22Rv1 (cell line): ENCODE measurements around the gene RIT2.

Source experiments
- H3K27ac ChIP-seq: fragments of 450-650 bp; 2 replicates; pipeline ENCODE4 v1.5.1; 2017
- CTCF ChIP-seq: fragments of 450-650 bp; IDR thresholded peaks from 2 replicates; pipeline ENCODE4 v1.5.1; 2017; ENCODE audit warnings: mild to moderate bottlenecking
- ZFX ChIP-seq: fragments of 450-650 bp; IDR thresholded peaks from 2 replicates; pipeline ENCODE4 v1.6.1; 2017; ENCODE audit warnings: antibody characterized with exemption, borderline replicate concordance

Gene RIT2

GRCh38 chr18:42980426-42980825 is 135.1 kb downstream of the RIT2 start:
- no peak for TF ChIP-seq CTCF
- no peak for TF ChIP-seq ZFX
- no peak overlapping the region for H3K27ac ChIP-seq

GRCh38 chr18:42977982-42978637 is 137.4 kb downstream of the RIT2 start:
- no peak for TF ChIP-seq ZFX
- no peak for TF ChIP-seq CTCF
- H3K27ac ChIP-seq: no peak overlapping the region

DNA sequence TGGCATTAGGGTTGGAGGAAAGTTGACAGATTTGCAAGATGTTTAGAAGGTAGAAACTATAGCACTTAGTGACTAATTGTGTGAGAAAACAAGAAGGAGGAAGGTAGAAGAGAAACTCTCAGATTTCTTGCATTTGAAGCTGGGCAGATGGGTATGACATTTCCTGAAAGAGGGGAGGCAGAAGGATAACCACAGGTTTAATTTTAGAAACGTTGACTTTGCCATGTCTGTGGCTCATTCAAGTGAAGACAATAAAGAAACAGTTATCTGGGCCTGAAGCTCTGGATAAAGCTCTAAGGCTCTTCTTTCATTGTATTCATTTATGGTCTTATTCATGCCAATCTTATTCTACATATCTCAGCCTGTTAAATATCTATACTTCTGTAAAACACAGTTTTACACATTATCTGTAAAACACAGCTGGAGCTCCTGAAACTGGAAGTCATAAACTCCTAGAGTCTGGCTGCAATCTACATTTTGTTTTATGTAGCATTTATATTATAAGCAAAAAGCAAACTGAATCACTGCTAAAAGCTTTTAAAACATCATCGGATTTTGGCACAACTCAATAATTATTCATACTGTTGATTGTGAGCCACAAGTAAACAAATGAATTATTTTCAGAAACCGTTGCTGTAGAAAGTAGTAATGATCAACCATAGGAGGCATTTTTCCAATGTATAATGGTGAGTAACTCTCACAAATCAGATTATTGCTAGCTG is 138.5 kb downstream of the RIT2 start:
- no peak for TF ChIP-seq ZFX
- TF ChIP-seq CTCF: no peak
- H3K27ac ChIP-seq: no peak overlapping the region

DNA sequence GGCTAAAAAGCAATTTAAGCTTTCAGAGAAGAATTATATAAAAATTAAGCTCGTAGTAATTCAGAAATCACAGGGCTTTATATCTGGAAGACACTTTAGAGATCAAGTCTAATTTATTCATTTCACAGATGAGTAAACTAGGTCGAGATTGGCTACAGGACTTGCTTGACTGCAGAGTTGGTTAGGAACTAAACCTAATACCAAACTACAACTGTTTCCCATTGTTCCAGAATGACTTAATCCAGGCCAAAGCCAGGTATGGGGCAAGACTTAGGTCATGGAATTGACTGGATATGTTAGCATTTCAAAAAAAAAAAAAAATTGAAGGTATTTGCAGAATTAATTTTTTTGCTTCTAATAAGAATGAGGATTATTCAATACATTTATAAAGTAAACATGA is 146.1 kb downstream of the RIT2 start:
- TF ChIP-seq CTCF (no peak), ZFX (no peak)

DNA sequence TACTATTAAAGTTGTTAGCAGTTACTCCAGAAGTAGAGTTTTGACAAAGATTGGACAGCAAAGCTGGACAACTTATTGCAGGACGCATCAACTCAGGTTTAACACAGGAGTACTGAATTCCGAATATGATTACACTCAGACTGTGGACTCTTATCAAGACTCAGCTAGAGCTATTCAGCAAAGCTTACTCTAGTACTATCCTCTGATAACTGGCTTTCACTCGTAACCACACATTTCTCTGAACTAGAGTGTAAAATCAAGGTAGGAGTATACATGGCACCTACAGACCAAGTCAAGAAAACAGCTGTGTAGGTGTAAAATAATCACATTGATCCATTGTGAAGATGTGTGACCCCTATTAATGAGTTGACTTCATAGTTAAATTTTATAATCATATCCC is 154.2 kb downstream of the RIT2 start:
- no peak for TF ChIP-seq ZFX
- TF ChIP-seq CTCF: no peak
- H3K27ac ChIP-seq: no peak overlapping the region

More for the DNA sequence above, 146.1 kb downstream of the RIT2 start:
- no peak overlapping the region for H3K27ac ChIP-seq

DNA sequence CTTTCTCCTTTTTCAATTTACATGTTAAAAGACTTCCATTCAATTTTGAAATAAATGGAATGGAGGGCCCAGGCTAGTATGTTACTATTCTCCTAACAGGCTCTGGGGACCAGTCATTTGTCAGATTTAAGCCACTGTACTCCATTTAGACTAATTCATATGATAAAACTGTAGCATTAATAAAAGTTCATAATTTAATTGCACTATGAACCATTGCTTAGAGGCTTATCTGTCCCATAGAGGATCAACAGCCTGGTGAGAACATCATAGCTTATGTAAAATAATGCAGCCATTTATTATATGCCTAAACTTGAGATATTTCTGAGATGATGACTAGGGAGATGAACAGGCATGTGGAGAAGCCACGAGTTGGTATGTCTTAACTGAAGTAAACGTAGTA is 156.0 kb downstream of the RIT2 start:
- no peak for TF ChIP-seq CTCF
- no peak for TF ChIP-seq ZFX
- H3K27ac ChIP-seq: no peak overlapping the region

- H3K27ac ChIP-seq: no peak overlapping the region
- TF ChIP-seq CTCF: no peak
- TF ChIP-seq ZFX: no peak
These were observed 157.1 kb downstream of the RIT2 start for GRCh38 chr18:42958353-42958752.
